Fibroblast of skin of scalp (primary cell): Measurements from ENCODE around the gene PSMA5. TPM values are rescaled to one million over a fixed set of nuclear protein-coding genes. Genes with fewer than 3 reads are reported as not detected.
A peak's percentile ranks its signal among the peaks of the same experiment; 100 is the strongest.
"Not testable (repeated sequence)": the region's sequence is repeated elsewhere in the genome, so short reads cannot be mapped to it uniquely, and the experiment has no call there.

Source experiments
- DNase-seq: peaks from one replicate; pipeline ENCODE4 v3.0.0-alpha.2; 2013
- polyA plus RNA-seq, 2 experiments: library from polyadenylated mRNA; unstranded; fragments of 120-200 nt; gene quantifications; one replicate each; pipeline ENCODE4 v1.2.1, GENCODE V29; 2013; ENCODE audit not compliant: insufficient read length in 2 of 2

The PSMA5 gene
- polyA plus RNA-seq (2013, experiment 1 of 2; ENCODE audit: insufficient read length) = 103 TPM
- polyA plus RNA-seq (2013, experiment 2 of 2; ENCODE audit: insufficient read length) = 96.7 TPM

- DNase-seq = peak; percentile 99
Observed at GRCh38 chr1:109426281-109427170, at the start of gene PSMA5. Gene PSMA5, minus strand, starts transcription at chr1:109426448. Its CDS starts 118 bp downstream, at chr1:109426330.

GRCh38 chr1:109475261-109475660 is 49.0 kb upstream of the PSMA5 start:
- no peak for DNase-seq

DNA sequence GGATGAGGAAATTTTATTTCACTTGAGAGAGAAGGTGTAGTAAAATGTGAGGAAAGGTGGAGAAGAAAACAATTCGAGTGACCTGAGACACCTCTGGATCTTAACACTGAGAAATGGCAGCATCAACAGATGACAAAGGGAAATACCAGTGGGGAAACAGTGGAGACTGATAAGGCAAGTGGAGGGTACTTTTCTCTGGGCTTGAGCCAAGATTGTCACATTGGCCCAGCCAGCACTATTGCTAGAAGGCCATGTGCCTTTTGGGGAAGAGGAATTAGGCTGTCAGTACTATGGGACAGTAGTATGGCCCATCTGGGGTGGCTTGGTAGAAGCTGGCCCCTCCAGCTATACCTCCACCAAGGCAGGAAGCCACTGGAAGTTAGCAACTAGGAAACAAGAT is 48.4 kb upstream of the PSMA5 start:
- DNase-seq = no peak

DNA sequence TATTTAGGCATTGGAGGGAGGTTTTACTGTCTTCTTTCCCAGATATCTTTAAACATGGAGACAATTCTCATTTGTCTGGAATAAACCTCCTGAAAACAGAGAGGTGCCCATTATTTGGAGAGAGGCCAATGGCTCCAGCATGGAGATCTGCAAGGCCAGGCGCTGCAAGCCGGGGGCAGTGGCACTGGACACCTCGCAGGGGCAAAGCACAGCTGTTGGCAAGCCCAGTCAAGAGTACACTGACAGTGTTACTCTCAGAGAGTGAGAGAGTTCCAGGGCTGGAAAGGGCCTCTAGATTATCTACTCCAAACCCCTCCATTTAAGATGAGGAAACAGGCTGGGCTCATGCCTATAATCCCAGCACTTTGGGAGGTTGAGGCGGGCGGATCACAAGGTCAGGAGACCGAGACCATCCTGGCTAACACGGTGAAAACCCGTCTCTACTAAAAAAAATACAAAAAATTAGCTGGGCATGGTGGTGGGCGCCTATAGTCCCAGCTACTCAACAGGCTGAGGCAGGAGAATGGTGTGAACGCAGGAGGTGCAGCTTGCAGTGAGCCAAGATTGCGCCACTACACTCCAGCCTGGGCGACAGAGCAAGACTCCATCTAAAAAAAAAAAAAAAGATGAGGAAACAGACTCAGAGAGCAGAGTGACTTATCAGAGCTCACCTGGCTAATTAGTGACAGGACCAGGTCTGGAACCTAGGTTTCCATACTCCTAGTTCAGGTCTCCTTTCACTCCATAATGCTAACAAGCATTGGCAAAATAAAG is 47.2 kb upstream of the PSMA5 start:
- DNase-seq = not testable (repeated sequence)

DNA sequence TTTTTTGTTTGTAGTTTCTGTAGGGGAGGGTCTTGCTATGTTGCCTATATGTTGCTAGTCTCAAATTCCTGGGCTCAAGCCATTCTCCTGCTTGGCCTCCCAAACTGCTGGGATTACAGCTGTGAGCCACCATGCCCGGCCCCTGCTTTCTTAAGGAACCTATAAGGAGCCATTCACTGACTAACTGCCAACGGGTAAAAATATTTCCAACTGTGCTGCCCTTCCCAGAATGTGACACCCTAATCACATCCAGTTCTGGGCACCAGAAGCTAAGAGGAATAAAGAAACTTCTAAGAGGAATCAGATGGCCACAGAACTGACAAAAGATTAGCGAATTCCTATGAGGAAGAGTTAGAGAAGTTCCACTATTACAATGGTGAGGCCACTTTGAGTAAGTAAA is 46.5 kb upstream of the PSMA5 start:
- no peak for DNase-seq

DNA sequence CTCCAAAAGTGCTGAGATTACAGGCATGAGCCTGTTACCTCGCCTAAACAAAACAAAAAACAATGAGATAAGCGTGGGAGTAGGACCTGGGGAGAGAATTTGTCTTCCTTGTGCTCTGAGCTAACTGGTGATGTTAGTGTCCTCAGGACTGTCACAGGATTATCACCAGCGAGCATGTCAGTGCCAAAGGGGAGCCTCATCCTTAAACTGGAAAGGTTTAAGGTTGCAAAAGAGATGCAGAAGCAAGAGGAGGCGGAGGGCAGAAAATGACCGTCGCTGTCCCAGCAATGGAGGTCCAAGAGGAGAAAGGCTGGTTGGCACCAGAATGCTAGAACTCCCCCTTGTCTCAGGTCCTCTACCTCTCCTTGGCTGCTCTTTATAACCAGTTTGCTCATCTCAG is 44.0 kb upstream of the PSMA5 start:
- DNase-seq = no peak

DNA sequence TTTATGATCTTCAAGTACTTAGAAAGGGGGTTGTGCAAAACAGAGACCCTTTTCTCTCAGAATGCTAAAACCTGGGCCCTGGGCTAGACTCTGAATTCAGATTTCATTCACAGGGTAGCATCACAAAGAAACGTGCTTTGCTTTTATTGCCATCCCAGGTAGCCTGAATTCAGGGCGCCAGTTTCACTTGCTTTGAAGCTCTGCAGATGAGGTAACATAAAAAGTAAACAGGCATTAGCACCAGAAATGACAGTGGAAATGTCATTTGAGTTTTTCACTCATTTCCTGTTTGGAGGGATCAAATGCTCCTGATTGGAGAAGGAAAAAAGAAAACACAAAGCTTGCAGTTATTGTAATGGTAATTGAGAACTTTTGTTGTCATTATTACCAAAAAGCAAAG is 42.7 kb upstream of the PSMA5 start:
- DNase-seq = no peak

DNA sequence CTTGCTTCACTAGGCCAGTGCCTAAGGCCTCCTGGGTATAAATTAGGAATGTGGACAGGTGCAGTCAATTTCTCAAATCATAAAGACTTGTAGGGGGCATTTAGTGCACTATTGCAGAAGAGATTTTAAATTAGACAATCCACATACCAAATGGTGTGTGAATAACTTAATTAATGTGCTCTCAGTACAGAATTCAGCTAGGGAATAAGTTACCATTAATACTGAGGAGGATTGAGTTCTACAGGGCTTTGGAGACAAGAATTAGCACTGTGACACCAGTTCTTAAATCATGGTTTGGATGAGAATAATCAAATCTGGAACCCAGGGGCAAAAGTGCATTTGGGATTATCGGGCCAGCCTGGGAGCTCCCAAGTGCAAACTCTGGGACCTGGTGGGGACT is 41.8 kb upstream of the PSMA5 start:
- no peak for DNase-seq

DNA sequence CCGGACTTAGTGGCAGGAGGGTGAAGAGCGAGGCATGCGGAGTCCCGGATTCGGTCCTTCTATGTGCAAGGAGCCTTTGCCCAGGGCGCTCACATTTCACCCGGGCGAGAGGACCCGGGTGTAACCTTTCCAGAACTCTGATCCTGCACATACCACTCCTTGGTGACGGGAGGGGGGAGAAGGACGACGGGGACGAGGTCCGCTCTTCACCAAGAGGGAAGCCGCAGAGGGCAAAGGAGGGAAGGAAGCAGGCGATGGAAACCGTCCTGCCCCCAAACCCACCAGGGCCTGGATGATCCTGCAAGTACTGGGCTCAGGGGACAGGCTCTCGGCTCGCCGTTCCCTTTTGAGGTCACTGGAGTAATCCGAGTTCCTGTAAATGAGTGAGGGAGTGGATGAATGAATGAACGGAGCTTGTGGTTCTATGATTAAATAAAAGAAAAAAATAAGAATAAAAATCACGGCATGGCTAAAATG is 41.1 kb upstream of the PSMA5 start:
- no peak for DNase-seq

DNA sequence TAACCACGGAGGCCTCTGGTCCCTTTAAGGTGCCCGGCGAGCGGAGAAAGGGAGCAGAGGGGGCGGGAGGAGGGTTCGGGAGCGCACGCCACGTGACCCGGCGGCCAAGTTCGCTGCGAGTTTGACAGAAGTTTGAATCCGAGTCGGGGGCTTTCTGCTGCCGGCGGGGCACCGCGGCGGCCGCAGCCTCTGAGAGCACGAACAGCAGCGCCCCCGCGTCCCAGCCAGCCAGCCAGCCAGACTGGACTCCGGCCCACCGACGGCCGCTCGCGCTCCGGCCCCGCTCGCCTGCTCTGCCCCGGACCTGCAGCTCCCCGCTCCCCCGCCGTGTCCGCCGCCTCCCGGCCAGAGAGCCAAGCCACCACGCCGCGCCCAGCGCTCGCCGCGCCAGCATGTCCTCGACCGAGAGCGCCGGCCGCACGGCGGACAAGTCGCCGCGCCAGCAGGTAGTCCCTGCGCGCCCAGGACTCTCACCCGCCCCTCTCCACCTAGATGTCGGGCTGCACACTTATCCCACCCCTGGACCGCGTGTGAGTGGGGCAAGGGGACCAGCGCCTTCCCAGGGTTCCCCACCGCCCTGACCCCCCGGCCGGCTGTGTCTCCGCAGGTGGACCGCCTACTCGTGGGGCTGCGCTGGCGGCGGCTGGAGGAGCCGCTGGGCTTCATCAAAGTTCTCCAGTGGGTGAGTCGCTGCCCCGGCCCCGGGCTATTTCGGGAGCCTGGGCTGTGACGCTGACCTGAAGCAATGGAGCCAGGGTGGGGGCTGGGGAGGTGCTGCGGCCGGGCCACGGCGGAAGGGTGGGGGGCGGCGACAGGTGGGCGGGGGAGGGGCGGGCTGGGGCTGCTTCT is 40.4 kb upstream of the PSMA5 start, which contains the start of gene SYPL2:
TSS of gene SYPL2 (plus strand) at position 95 of the 849 bp plus-strand sequence. CDS start at position 393, 298 bp downstream.
- no peak for DNase-seq

DNA sequence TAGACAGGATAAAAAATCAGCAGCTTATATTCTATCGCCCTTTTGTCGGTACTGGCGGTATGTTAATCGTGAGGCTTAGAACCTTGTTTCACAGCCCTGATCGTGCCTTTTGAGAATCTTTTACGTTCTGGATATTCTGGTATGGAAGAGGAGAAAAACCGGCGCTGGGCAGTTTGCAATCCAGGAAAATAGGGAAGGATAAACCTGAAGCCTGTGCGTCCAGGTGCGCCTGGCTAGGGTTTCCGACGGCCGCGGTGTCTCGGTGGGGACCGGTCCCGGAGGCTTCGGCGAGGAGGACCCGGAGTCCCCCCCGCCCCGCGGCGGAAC is 39.8 kb upstream of the PSMA5 start:
- DNase-seq = no peak

GRCh38 chr1:109457819-109458218 is 31.6 kb upstream of the PSMA5 start:
- no peak for DNase-seq

DNA sequence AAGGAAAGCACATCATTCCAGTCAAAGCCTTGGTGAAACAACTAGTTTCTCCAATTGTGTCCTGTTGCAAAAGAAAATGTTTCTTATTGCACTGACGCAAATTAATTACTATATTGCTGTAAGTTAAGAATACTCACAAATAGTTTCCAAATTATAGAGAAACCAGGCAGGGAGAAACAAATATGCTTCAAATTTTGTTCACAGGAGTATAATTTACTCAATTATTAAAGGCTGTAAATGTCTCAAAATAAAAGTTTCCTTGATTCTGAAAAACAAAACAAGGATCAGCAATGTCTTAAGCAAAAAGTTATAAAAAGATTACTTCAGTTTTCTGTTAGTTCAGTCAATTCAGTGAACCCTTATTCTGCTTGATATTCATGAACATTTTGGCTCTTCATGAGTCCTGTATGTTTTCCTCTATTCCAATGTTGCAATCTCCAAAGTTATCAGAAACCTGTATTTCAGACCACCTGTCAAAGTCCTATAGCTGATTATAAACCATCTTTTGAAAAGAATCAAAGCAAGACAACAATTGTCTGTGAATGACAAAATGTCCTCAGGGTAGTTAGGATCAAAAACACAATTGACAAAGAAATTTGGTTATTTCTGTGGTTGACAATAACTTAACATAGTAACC is 28.4 kb upstream of the PSMA5 start:
- no peak for DNase-seq

DNA sequence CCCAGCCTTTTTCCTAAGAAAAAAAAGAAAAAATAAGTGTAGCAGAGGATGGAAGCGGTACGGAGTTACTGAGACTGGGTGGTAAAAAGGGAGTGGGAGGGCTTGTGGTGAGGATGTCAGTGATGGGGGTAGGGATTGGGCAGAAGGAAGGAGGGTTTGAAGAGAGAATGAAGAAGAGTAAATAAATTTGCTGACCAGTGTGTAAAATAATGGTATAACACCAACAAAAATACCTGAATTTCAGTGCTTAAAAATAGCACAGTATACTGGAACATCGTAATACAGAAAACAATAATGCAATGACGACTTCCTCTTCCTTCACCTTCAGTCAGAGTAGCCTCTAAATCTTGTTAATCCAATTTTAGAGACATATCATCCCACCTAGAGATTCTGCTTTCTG is 21.3 kb upstream of the PSMA5 start:
- no peak for DNase-seq

- DNase-seq = not testable (repeated sequence)
Observed at GRCh38 chr1:109445949-109446695, 19.9 kb upstream of the PSMA5 start.

DNA sequence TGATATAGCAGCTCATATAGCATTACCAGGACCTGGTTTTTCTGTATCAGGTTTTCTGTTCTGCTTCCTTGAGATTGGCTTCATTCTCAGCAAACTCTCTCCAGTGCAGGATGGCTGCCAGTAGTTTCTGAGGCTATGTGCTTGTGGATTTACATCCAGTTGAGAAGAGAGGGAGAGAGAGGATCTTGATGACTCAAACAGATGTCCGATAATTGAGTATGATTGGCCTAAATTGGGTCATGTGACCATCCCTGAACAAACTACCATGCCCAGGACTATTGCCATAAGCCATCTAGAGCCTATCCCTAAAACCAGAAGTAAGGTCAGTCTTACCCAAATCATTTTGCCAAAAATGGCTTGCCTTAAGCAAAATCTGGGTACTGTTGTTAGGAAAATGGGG is 18.1 kb upstream of the PSMA5 start:
- no peak for DNase-seq

- no peak for DNase-seq
Observed at GRCh38 chr1:109443476-109443875, 17.2 kb upstream of the PSMA5 start.

- DNase-seq = no peak
Observed at GRCh38 chr1:109441069-109441468, 14.8 kb upstream of the PSMA5 start.

DNA sequence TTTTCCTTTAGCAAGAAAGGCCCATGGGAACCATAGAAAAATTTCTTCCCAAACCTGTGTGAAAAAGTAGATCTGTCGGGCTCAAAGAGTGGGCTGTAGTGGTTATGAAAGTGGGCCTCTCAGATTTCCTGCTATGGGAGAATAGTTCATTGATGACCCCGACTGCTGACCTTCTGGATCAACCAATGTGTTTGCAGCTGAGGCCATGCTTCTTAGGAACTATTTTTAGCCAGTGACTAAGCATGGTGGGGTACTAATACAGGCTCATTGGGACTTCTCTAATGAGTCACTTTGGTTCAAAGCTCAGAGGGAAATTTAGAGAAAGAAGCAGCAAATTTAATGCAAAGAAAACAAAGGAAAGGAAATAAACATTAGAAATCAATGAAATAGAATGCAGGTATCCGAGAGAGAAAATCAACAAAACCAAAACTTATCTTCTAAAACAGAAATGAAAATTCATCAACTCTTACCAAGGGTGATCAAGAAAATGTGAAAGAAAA is 12.6 kb upstream of the PSMA5 start:
- peak; percentile 90 for DNase-seq

DNA sequence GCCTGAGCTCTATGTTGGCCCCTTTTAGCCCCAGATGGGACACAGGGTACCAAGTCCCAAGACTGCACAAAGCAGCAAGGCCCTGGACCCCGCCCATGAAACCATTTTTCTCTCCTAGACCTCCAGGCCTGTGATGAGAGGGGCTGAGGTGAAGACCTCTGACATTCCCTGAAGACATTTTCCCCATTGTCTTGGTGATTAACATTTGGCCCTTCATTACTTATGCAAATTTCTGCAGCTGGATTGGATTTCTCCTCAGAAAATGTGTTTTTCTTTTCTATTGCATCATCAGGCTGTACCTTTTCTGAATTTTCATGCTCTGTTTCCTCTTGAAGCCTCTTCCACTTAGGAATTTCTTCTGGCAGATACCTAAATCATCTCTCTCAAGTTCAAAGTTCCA is 8.2 kb upstream of the PSMA5 start:
- DNase-seq = no peak

DNA sequence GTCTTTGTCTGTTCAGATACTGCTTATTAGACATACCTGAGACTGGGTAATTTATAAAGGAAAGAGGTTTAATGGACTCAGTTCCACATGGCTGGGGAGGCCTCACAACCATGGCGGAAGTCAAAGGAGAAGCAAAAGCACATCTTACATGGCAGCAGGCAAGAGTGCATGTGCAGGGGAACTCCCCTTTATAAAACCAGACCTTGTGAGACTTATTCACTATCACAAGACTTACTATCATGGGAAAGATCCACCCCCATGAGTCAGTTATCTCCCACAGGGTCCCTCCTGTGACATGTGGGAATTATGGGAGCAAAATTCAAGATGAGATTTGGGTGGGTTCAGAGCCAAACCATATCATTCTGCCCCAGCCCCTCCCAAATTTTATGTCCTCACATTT is 7.1 kb upstream of the PSMA5 start:
- no peak for DNase-seq
